NT2/D1 (cell line): Measurements from ENCODE around the gene NUBP1.

Experiments used
- SUZ12 ChIP-seq: IDR thresholded peaks from 2 replicates; pipeline ENCODE4 v1.6.1; 2011; ENCODE audit not compliant: insufficient read length, insufficient read depth; ENCODE audit errors: extremely low read depth
- YY1 ChIP-seq: IDR thresholded peaks from 2 replicates; pipeline ENCODE4 v1.6.1; 2011; ENCODE audit not compliant: insufficient read length, insufficient read depth
- ZNF274 ChIP-seq: IDR thresholded peaks from 2 replicates; pipeline ENCODE4 v1.6.1; 2011; ENCODE audit warnings: mild to moderate bottlenecking, low read depth, low read length

DNA sequence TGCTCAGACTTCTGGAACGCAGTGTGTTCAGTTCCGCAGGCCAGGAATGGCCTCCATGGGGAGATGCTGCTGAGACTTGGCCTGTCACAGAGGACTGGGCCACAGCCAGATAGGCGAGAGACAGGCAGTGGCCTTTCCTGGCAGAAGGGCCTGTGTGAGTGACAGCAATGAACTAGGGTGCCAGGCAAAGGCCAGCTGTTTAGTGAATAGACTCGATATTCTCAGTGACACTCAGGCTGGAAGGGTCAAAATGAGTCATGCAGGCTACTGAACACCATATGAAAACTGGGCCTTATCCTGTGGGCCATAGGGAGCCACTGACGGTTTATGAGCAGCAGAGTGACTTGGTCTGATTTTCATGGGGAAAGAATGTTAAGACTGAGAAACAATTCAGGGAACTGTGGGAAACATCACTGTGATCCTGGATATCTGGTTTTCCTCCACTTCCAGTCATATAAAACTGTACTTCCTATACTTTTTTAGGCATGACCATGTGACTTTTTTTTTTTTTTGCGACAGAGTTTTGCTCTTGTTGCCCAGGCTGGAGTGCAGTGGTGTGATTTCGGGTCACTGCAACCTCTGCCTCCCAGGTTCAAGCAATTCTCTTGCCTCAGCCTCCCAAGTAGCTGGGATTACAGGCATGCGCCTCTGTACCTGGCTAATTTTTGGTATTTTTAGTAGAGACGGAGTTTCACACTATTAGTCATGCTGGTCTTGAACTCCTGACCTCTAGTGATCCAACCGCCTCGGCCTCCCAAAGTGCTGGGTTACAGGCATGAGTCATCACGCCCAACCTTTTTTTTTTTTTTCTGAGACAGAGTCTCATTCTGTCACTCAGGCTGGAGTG, 5.2 kb upstream of the NUBP1 start:
- no peak for TF ChIP-seq SUZ12
- TF ChIP-seq ZNF274: no peak
- no peak for TF ChIP-seq YY1
